GM12878 (cell line): ENCODE data around the gene HECTD2. TPM values are rescaled to one million over a fixed set of nuclear protein-coding genes. Genes with fewer than 3 reads are reported as not detected.

Source experiments
- ATAC-seq: fragments of 200-7000 bp; cut with Tn5 transposase; 3 replicates; pipeline ENCODE4 v1.9.1; 2020; ENCODE audit warnings: mild to moderate bottlenecking, moderate library complexity
- BruUV-seq: library from RNA; stranded (reverse); fragments of 400-500 nt; replicated peaks from 2 replicates; lab custom pipeline; 2021; lab: Mats Ljungman, UMichigan
- CTCF ChIA-PET: fragments of 300-600 bp; sonication (Branson Sonifier 250); formaldehyde crosslinking; extraction: SDS; loops from one replicate; lab custom pipeline; 2021; ENCODE audit warnings: inconsistent platforms; lab: Yijun Ruan, JAX
- POLR2A ChIA-PET: fragments of 350-600 bp; formaldehyde crosslinking; extraction: SDS; loops from one replicate; lab custom pipeline; 2021; ENCODE audit warnings: inconsistent platforms; lab: Charles Lee
- RAD21 ChIA-PET: fragments of 300-600 bp; sonication (Branson Sonifier 250); formaldehyde crosslinking; loops from one replicate; lab custom pipeline; 2023; ENCODE audit warnings: antibody characterized with exemption; ENCODE audit not compliant: unreplicated experiment; lab: Charles Lee
- SMC1A ChIA-PET: fragments of 300-600 bp; sonication (Branson Sonifier 250); formaldehyde crosslinking; loops from one replicate; lab custom pipeline; 2023; ENCODE audit not compliant: unreplicated experiment, uncharacterized antibody; lab: Charles Lee
- DNase-seq: peaks from one replicate; pipeline ENCODE4 v3.0.0-alpha.2; 2011; ENCODE audit warnings: low read depth, low spot score
- FAIRE-seq: peaks from 3 replicates; lab custom pipeline; 2011; peaks lifted over from hg19 to GRCh38; lab: Jason Lieb, UNC
- H2AFZ ChIP-seq: 2 replicates; pipeline ENCODE4 v1.6.0; 2011; ENCODE audit warnings: low read depth, low read length, control low read depth; ENCODE audit not compliant: control insufficient read depth
- H3K27ac ChIP-seq: 2 replicates; pipeline ENCODE4 v1.5.1; 2011; ENCODE audit warnings: control low read depth; ENCODE audit not compliant: control insufficient read depth, insufficient read depth
- H3K27me3 ChIP-seq, 2 experiments: replicated peaks in 1 of 2; 2 replicates each; pipeline versions ENCODE4 v1.6.0 to v1.6.1; 2011; ENCODE audit warnings: low read length in 1 of 2; ENCODE audit not compliant: control insufficient read depth in 2 of 2, insufficient read depth in 2 of 2
- H3K36me3 ChIP-seq, 2 experiments: 2 replicates each; pipeline ENCODE4 v1.5.1; 2011; ENCODE audit warnings: low read length in 1 of 2; ENCODE audit not compliant: control insufficient read depth in 2 of 2, insufficient read depth in 2 of 2
- H3K4me1 ChIP-seq: 2 replicates; pipeline ENCODE4 v1.6.1; 2011; ENCODE audit warnings: mild to moderate bottlenecking, low read length, moderate library complexity, mixed read lengths; ENCODE audit not compliant: control insufficient read depth, insufficient read depth
- H3K4me2 ChIP-seq: 2 replicates; pipeline ENCODE4 v1.6.0; 2011; ENCODE audit warnings: control low read depth; ENCODE audit not compliant: control insufficient read depth, insufficient read depth
- H3K4me3 ChIP-seq: fragments of 200-600 bp; sonication (generic); 2 replicates; pipeline ENCODE4 v1.5.1; 2016
- H3K79me2 ChIP-seq: 2 replicates; pipeline ENCODE4 v1.6.0; 2011; ENCODE audit warnings: low read length; ENCODE audit not compliant: control insufficient read depth, insufficient read depth
- H3K9ac ChIP-seq: 2 replicates; pipeline ENCODE4 v1.8.0; 2011; ENCODE audit warnings: low read length, control low read depth, mixed read lengths; ENCODE audit not compliant: control insufficient read depth, insufficient read depth
- H3K9me3 ChIP-seq: replicated peaks from 3 replicates; pipeline ENCODE4 v1.5.1; 2011; ENCODE audit warnings: mild to moderate bottlenecking, low read length; ENCODE audit not compliant: control insufficient read depth, insufficient read depth
- H4K20me1 ChIP-seq: 2 replicates; pipeline ENCODE4 v1.6.0; 2011; ENCODE audit not compliant: control insufficient read depth, insufficient read depth
- ASH2L ChIP-seq: fragments of 300-600, 200-600 bp; sonication (generic); IDR thresholded peaks from 2 replicates; pipeline ENCODE4 v1.6.1; 2017; ENCODE audit warnings: low read depth, mild to moderate bottlenecking, borderline replicate concordance
- BACH1 ChIP-seq: fragments of 450-650 bp; IDR thresholded peaks from 2 replicates; pipeline ENCODE4 v1.6.1; 2017; ENCODE audit warnings: mild to moderate bottlenecking, borderline replicate concordance
- EED ChIP-seq: sonication (generic); IDR thresholded peaks from 2 replicates; pipeline ENCODE4 v1.6.1; 2016; ENCODE audit warnings: antibody characterized with exemption, low read depth
- EP300 ChIP-seq, 2 experiments: fragments of 150-350 bp in 1 of 2; IDR thresholded peaks; 2 replicates each; pipeline ENCODE4 v1.6.1; 2011 to 2012; ENCODE audit warnings: low read depth in 2 of 2, low read length in 2 of 2, borderline replicate concordance in 1 of 2, improper control_type of control experiment in 1 of 2, inconsistent platforms in 1 of 2; ENCODE audit not compliant: control insufficient read depth in 1 of 2
- KLF5 ChIP-seq: fragments of 450-650 bp; IDR thresholded peaks from 2 replicates; pipeline ENCODE4 v1.6.1; 2014; ENCODE audit warnings: mild to moderate bottlenecking; ENCODE audit not compliant: partially characterized antibody
- LARP7 ChIP-seq: fragments of 450-650 bp; IDR thresholded peaks from 2 replicates; pipeline ENCODE4 v1.6.1; 2017; ENCODE audit warnings: mild to moderate bottlenecking
- MYC ChIP-seq: IDR thresholded peaks from 2 replicates; pipeline ENCODE4 v1.6.1; 2011; ENCODE audit warnings: mild to moderate bottlenecking, low read length, moderate library complexity, inconsistent platforms; ENCODE audit not compliant: insufficient read depth, insufficient replicate concordance, insufficient read length, severe bottlenecking
- NBN ChIP-seq: fragments of 450-650 bp; IDR thresholded peaks from 2 replicates; pipeline ENCODE4 v1.6.1; 2016
- NFIC ChIP-seq: IDR thresholded peaks from 2 replicates; pipeline ENCODE4 v1.6.1; 2012; ENCODE audit warnings: low read depth, mild to moderate bottlenecking, inconsistent platforms, low read length, moderate library complexity
- NFXL1 ChIP-seq: fragments of 450-650 bp; IDR thresholded peaks from 2 replicates; pipeline ENCODE4 v1.6.1; 2017; ENCODE audit warnings: antibody characterized with exemption, mild to moderate bottlenecking, borderline replicate concordance
- PAX8 ChIP-seq: fragments of 450-650 bp; IDR thresholded peaks from 2 replicates; pipeline ENCODE4 v1.6.1; 2017; ENCODE audit warnings: mild to moderate bottlenecking, moderate library complexity
- PKNOX1 ChIP-seq: fragments of 450-650 bp; IDR thresholded peaks from 2 replicates; pipeline ENCODE4 v1.6.1; 2016; ENCODE audit warnings: mild to moderate bottlenecking
- RB1 ChIP-seq: fragments of 450-650 bp; formaldehyde crosslinking; IDR thresholded peaks from 2 replicates; pipeline ENCODE4 v1.6.1; 2017; ENCODE audit warnings: mild to moderate bottlenecking, borderline replicate concordance
- RBBP5 ChIP-seq: fragments of 200-600 bp; sonication (generic); conservative IDR thresholded peaks from 2 replicates; pipeline ENCODE4 v1.6.1; 2016
- RCOR1 ChIP-seq: conservative IDR thresholded peaks from 2 replicates; pipeline ENCODE4 v1.6.1; 2012; ENCODE audit warnings: low read depth, low read length, improper control_type of control experiment
- REST ChIP-seq: IDR thresholded peaks from 2 replicates; pipeline ENCODE4 v1.6.1; 2012; ENCODE audit warnings: mild to moderate bottlenecking, low read depth, low read length
- STAT3 ChIP-seq: IDR thresholded peaks from 2 replicates; pipeline ENCODE4 v1.6.1; 2011; ENCODE audit warnings: low read depth, low read length, improper control_type of control experiment
- TCF3 ChIP-seq: IDR thresholded peaks from 2 replicates; pipeline ENCODE4 v1.6.1; 2012; ENCODE audit warnings: low read depth, mild to moderate bottlenecking, low read length, borderline replicate concordance; ENCODE audit not compliant: insufficient read depth
- YBX1 ChIP-seq: fragments of 450-650 bp; IDR thresholded peaks from 2 replicates; pipeline ENCODE4 v1.6.1; 2016; ENCODE audit warnings: antibody characterized with exemption
- ZBED1 ChIP-seq: IDR thresholded peaks from 2 replicates; pipeline ENCODE4 v1.6.1; 2016; ENCODE audit warnings: borderline replicate concordance
- ZNF24 ChIP-seq: fragments of 450-650 bp; IDR thresholded peaks from 2 replicates; pipeline ENCODE4 v1.6.1; 2017; ENCODE audit warnings: antibody characterized with exemption, mild to moderate bottlenecking
- WGBS: methylation state at CpG from one replicate; pipeline ENCODE4 v1.1.6; 2016; ENCODE audit warnings: low lambda C conversion rate; ENCODE audit not compliant: insufficient replicate concordance, insufficient coverage; ENCODE audit errors: missing lambda C conversion rate; 5-methylcytosine and 5-hydroxymethylcytosine counted together
- in situ Hi-C: fragments of 300-500 bp; cut with MboI; formaldehyde crosslinking; loops from 9 replicates; pipeline ENCODE4 v1.14.3; 2018; ENCODE audit warnings: mixed read lengths
- intact Hi-C: fragments of 100-400 bp; cut with micrococcal nuclease; formaldehyde crosslinking; loops from one replicate; pipeline ENCODE4 v1.14.2; 2022; ENCODE audit not compliant: unreplicated experiment
- polyA plus RNA-seq, 11 experiments: library from polyadenylated mRNA; depleted of rRNA in 4 of 11; unstranded in 6 of 11; stranded (reverse) in 5 of 11; fragments of >200 nt; fragmentation: Nextera tagmentation in 4 of 11; fragmentation: Illumina TruSeq in 1 of 11; extraction: Ambion mirVana in 4 of 11; extraction: Trizol in 1 of 11; gene quantifications; 1 replicate in 1 of 11; 2 replicates in 10 of 11; pipeline versions ENCODE4 v1.2.1 to v1.2.3, GENCODE V29; 2011 to 2016; ENCODE audit warnings: inconsistent platforms in 2 of 11, missing spikeins in 2 of 11, low read depth in 1 of 11
- total RNA-seq, 4 experiments: library from RNA; depleted of rRNA in 3 of 4; stranded (reverse); fragments of >200 nt in 3 of 4; fragmentation: Illumina TruSeq in 1 of 4; extraction: Trizol in 1 of 4; gene quantifications; 2 replicates each; pipeline versions ENCODE4 v1.2.1 to v1.2.3, GENCODE V29; 2013 to 2021

Gene HECTD2
- total and polyA plus RNA-seq, 10 of the 15 experiments (the other 5 are each of a cell fraction or from before 2014, with no cell fraction given) = 0.87 to 3.0 (median 1.7) TPM

- no peak for TF ChIP-seq RB1
- TF ChIP-seq NFXL1 = no peak
- TF ChIP-seq EED = no peak
- TF ChIP-seq RBBP5 = no peak
- TF ChIP-seq BACH1 = no peak
- no peak for TF ChIP-seq PAX8
These were observed 10.7 kb downstream of the HECTD2 start (continued) for GRCh38 chr10:91420868-91421267.

GRCh38 chr10:91422915-91423314 lies 12.8 kb downstream of the HECTD2 start:
- Histone ChIP-seq H3K27ac (no peak overlapping the region), H3K9me3 (no peaks in the 10 kb centered on the region), H3K27me3 (no peaks in the 10 kb centered on the region), H3K79me2 (no peaks in the 10 kb centered on the region), H3K4me1 (no peaks in the 10 kb centered on the region), H2AFZ (no peak overlapping the region), H3K4me3 (no peak overlapping the region), H3K36me3 (no peaks in the 10 kb centered on the region), H4K20me1 (no peaks in the 10 kb centered on the region), H3K4me2 (no peak overlapping the region), H3K9ac (no peak overlapping the region)
- RAD21 ChIA-PET = no interaction called here
- SMC1A ChIA-PET = no interaction called here
- POLR2A ChIA-PET = no interaction called here
- in situ Hi-C loops (no loop called here), intact Hi-C loops (no loop called here)
- CTCF ChIA-PET = interaction anchor here (1.4 kb wide), 2 partner anchors 12 to 213 kb away, joined by 3 to 5 read pairs; no protein-coding TSS in a partner anchor
- ATAC-seq = no peak
- no peak for DNase-seq
- 33% methylated on average over 2 of the region's 2 CpGs for WGBS
- no TSS peak for BruUV-seq
- TF ChIP-seq LARP7 = no peak
- TF ChIP-seq STAT3 = no peak
- TF ChIP-seq BACH1 = no peak
- no peak for TF ChIP-seq EP300 (IDR thresholded peaks at IDR 0.05; ENCODE audit: borderline replicate concordance in 1 of 2, control insufficient read depth in 1 of 2, low read depth in 2 of 2, low read length in 2 of 2)
- no peak for TF ChIP-seq TCF3
- no peak for TF ChIP-seq ZBED1
- TF ChIP-seq MYC = no peak
- TF ChIP-seq RCOR1 = no peak
- TF ChIP-seq ASH2L = no peak
- no peak for TF ChIP-seq ZNF24
- TF ChIP-seq NFIC = no peak
- no peak for TF ChIP-seq REST
- no peak for TF ChIP-seq NBN
- no peak for TF ChIP-seq KLF5
- no peak for TF ChIP-seq PKNOX1
- TF ChIP-seq YBX1 = no peak
- no peak for FAIRE-seq
